HG03060 (cell line): ENCODE results near the gene GRID1.

Experiments used
- ATAC-seq: cut with Tn5 transposase; IDR thresholded peaks from one replicate; pipeline ENCODE4 v1.9.1; 2021; ENCODE audit warnings: low read depth, moderate number of reproducible peaks; ENCODE audit not compliant: unreplicated experiment

Gene GRID1

DNA sequence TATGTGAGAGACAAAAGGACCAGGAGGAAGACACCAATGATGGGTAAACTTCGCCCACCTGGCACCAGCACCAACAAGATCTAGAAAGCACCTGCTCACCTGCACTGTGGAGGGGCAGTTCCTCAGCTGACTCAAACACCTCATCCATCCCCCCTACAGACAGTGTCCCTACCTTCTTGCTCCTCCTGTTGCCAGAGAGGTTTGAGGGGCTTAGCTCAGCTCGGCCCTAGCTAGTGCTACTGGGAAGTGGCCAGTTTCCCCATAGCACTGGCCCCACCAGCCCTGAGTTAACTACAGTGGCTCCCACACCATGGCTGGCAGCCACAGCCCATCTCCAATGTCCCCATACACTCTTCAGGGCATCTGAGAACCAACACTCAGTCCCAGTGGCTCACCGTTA lies 70.8 kb downstream of the GRID1 start:
- no peak for ATAC-seq

DNA sequence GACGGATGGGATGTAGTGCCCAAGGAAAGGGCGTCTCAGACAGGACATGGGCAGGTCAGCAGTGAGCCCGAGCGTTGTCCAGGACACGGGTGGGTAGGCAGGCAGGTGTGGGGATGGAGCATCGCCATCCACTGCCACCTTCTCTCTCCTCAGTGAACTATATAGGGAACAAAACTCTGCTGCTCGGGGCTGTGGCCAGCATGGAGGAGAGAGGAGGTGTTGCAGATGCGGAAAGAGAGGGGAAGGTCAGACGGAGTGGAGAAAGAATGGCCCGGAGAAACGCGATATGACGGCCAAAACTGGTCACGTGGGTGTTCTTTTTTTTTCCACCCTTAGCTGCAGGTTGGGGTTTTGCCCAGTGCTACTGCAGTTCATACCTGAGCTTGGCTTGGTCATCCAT lies 71.2 kb downstream of the GRID1 start:
- ATAC-seq, result no peak

DNA sequence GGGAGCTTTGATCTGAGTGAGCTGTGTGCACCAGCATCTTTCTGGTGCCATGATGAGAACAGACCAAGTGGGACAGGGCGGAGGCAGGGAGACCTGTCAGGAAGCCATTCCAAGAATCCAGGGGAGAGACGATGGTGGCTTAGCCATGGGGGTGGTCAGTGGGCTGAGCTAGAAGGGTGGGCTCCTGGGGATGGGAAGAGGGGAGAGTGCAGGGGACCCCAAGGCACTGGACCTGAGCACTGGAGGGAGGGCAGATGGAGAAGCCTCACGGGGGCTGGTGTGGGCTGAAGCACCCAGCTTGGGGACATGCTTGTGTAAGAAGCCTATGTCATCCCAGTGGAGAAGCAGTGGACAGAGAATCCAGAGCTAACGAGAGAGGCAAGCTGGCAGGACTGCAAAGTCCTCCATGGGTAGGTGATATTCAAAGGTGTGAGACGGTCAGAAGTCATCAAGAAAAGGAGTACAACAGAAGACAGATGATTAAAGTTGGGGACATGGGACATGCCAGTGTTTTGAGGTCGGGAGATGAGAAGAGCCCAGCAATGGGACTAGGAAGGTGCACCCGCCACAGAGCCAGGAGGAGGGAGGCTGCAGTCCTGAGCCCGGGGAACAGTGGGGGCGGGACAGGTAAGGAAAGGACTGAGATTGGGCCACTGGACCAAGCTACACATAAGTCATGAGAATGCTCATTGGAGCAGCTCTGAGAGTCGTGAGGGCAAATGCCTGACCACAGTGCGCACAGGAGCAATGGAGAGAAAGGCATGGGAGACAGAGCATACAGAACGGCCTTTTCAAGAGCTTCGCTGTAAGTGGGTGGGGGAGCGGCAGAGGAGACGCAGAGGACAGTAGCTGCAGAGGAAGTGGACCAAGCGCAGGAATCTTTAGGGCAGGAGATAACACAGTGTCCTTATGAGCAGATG lies 72.0 kb downstream of the GRID1 start:
- ATAC-seq, result no peak

DNA sequence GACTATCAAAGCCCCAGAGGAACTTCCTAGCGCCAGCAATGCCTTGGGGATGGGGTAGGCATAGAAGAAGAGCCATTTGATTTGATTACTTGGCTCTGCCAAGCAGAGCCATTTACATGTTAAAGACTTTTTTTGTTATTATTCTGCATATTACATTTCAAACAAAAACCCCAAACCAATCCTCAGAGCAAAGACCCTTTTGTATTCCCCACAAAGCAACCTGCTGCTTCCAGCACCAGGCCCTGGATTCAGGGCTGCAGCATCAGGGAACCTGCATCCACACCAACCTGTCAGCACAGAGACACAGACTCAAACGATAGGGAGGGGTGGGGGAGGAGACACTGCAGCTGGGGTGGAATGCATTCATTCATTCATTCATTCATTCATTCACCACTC lies 73.2 kb downstream of the GRID1 start:
- ATAC-seq, result no peak

DNA sequence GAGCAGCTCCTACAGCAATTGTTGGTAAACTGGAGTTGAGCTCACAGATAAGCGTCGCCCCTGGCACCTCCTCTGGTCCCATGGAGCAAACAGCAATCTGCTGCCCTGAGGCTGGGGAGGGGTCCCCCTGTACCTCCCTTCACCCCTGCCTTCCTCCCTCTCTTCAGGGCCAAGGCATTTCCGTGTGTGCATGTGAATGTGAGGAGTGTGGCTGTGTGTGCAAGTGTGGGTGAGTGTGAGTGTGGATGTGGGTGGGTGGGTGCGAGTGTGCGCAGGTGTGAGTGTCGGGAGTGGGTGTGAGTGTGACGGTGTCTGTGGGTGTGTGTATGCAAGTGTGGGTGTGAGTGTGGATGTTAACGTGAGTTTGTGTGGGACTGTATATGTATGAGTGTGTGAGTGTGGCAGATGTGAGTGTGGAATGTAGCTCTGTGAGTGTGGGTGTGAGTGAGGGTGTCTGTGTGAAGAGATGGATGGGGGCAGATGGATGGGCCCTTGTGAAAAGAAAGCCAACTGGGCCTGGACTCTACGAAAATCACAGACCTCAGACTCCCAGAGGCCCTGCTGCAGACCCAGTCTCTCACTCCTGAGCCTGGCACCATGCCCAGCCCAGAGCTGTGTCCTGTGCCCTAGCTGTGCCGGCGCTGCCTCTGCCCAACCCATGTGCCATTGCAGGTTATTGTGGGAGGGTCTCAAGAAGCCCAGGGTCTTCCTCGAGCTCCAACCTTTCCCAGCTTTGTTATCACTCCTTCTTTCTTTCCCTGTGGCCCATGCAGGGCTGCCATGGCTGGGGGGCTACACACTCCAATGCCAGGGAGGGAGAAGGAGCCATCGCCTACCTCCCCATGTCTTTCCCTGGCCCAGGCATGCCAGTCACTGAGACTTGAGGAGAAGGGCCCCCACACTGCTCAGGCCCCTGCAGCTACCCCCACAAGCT lies 73.9 kb downstream of the GRID1 start:
- no peak for ATAC-seq

DNA sequence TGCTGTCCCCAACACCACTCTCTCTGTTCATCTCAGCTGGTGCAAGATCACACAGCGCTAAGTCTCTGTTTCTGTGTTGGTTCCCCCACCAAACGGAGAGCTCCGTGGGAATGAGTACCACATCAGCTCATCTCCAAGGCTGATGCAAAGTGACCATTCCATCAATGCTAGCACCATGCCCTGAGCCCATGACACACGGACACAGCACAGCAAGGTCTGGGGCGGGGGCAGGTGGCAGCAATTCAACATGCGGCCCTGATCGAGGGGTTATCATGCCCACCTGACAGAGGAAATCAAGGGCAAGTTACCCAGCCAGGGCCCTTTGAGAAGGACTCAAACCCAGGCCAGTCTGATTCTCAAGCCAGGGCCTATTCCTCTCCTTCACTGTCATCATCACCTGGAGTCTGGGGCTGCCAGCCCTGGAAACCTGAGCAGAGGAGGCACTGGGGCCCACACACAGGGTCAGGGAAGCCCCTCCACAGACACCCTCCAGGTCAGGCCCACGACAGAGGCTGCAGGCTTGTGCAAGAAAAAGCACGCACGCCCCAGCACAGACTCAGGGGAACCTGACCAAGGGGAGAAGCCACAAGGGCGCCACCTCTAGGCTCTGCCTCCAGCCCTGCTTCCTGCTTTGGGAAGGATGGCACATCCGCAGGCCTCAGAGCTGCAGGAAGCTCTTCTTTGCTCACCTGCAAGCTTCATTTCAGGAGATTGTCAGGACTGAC lies 74.8 kb downstream of the GRID1 start:
- ATAC-seq, result no peak

DNA sequence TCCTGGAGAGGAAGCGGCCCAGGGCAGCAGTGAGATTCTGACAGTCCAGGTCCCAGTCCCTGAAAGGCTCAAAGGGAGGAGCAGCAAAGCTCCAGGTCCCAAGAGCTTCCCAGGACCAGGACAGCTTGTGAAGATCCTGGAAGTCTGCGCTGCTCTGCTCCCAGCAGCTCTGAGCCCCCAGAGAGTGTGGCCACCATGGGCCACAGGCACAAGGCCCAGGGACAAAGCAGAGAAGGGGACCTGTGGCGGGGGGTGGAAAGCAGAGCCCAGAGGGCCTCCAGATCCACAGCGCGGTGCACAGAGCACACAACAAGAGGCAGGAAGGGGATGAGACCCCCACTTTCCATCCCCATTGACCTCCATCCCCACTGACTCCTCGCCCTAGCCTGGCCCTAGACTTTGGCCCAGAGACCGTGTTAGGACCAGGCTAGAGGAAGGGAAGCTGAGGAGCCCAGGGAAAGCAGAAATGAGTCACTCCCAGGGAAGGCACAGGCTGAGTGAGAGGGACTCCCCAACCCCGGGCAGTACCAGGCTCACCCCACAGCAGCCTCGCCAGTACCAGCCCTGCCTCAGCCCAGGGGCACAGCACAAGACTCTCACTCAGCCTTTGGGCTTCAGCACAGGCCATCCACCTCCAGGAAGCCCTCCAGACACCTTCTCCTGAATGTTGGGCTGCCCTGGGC lies 75.5 kb downstream of the GRID1 start:
- ATAC-seq, result no peak

DNA sequence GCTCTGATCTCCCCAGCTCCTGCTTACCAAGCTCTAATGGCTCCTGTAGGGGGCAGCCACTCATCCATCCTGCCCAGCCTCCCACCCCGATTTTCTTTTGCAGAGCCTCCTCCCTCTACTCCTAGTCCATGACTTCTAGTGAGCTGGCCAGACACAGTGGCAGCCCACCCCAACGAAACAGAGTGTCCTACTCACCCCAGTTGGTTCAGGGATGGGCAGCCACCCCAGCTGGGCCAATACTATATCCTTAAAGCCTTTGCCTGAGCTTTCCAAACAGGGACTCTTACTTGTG lies 77.1 kb downstream of the GRID1 start:
- no peak for ATAC-seq

DNA sequence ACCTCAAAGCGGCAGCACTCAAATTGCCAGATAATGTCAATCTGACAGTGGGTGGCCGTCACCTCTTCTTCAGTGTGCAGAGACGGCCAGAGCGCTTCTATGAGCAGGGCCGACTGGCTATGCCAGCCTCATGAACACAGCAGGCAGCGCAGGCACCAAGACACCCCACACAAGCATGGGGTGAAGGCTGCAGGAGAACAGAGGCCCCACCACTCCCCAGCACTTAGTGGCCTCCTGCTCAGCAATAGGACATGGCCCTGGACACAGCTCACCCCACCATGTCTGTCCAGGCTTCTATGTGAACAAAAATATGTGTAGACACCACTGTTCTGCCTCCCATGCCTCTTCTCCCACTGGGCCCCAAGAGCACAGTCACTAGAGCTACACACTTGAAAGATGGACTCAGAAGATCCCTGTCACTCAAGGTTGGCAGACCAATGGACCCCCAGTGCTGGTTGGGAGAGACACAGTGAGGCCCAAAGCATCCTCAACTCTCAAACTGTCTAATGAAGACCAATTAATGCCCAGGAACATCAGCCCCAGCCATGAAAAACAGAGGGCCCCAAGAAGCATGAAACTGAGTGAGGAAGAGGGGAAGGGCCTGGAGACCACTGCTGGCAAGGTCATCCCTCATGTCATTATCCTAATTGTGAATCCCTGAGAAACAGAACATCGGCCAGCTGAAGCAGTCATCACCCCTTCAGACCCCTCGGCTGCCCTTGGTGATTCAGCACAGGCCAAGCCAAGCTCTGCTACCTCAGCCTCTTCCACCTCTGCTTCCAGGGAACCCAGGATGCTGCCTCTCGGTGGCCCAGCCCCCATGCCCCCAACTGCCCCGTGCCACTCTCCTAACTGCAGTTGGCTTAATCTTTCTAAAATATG lies 77.7 kb downstream of the GRID1 start:
- ATAC-seq, result no peak

DNA sequence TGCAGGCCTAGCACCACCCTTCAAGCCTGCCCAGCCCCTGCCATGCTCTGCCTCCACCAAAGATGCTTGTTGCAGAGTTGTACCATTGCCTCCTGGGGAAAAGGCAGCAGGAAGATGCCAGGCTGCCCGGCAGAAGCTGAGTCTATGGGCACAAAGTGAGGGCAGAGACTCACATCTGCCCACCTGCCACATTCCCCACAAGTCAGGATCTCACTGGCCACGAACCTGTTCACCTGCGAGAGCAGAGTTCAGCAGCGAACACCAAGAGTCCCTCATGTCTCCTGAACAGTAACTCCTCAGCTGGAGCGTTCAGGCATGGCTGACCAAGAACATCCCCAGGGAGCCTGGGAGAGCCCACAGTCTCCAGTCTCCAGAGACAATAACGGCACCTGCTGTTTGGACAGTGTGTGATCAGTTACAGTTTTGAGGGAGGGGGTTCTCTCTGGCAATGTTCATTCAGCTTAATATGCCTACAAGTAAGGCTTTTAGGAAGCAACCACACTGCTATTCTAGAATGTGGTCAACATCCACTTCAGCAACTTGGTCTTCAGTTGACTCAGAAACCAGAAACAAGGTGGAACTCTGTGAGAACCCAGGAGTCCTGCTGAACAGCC lies 78.5 kb downstream of the GRID1 start:
- ATAC-seq, result no peak

DNA sequence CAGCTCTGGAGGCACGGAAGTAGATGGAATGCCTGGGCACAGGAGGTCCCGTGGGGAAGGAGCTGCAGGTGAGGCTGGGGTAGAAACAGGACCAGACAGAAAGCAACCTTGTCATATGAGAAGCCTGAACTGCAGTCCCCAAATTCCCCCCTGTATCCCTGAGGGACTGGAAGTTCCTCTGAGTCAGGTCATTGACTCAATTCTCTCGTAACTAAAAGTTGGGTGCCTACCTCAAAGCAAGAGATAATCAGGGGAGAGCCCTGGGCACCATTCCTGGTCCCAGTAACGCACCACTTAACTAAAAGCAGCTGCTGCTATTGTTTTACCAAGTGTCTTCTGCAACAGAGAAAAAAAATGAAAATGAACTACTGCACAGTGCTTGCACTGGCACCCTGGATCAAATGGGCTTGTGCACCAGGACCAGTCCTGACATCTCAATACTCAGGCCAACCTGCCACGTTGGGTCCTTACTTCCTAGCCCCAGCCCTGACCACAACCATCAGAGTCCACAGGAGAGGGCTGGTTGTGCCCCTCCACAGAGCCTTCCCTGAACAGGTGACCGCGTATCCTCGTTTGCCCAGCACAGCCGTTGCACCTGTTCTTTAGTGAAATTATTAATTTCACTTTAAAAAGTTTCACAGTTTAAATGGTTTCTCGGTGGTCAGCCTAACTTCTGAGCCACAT lies 79.3 kb downstream of the GRID1 start:
- no peak for ATAC-seq

DNA sequence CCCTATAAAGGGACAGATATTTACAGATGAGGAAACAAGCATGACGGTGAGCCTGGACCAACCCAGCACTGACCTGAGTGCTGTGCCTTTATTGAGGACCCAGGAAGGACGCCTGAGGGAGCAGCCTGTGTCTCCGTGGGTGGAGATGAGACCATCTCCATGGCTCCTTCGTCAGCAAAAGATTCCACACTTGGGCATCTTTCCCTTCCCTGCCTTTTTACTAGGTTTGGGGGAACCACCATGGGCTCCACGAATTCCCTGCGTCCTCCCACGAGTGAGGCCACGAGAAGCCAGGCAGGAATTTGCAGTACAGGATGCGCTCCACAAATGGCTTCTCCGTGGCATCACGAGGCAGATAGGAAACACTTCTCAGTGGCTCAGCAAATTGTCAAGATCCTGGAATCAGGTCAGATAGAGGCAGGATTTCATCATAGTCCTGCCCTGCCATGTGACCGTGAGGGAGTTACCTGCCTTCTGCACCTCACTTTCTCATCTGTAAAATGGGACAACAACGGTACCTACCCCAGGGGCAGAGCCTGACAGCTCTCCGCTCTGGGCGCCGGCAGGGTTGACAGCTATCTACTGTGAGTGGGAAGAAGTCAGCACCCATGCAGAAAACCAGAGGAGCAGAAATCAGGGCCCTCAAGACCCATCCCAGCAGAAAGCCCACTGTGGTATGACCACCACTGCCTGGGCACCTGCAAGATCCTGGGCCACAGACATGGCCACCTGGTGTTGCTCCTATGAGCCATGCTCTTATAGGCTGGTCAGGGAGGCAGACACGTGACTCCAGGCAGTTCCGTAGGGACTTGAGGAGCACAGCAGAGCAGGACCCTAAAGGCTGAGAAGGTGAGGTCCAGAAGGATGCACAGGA lies 80.1 kb downstream of the GRID1 start:
- no peak for ATAC-seq

DNA sequence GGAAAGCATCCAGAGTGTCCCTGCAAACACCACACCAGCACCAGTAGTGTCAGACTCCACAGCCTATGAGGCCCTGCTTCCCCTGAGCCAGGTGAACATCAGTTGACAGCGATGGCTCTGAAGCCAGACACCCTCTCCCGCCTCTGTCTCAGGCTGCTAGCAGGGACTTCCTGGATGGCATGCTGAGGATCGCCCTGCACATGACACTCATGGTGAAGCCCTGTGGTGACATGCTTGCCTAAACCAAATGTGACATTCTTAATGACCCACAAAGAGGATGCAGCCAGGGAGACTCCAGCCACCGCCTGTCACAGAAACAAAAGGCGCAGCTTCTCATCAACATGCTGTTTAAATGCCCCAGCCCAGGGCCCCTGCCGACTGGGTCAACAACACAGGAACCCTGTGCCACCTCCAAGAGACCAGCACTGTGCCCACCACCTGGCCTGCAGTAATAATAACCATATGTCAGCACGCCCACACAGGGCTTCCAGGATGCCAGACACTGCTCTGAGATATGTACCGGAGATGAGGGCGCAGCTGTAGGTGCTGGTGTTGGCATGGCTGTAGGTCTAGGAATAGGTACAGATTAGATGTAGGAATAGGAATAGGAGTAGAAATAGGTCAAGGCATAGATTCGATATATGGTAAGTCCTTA lies 81.3 kb downstream of the GRID1 start:
- ATAC-seq, result no peak

DNA sequence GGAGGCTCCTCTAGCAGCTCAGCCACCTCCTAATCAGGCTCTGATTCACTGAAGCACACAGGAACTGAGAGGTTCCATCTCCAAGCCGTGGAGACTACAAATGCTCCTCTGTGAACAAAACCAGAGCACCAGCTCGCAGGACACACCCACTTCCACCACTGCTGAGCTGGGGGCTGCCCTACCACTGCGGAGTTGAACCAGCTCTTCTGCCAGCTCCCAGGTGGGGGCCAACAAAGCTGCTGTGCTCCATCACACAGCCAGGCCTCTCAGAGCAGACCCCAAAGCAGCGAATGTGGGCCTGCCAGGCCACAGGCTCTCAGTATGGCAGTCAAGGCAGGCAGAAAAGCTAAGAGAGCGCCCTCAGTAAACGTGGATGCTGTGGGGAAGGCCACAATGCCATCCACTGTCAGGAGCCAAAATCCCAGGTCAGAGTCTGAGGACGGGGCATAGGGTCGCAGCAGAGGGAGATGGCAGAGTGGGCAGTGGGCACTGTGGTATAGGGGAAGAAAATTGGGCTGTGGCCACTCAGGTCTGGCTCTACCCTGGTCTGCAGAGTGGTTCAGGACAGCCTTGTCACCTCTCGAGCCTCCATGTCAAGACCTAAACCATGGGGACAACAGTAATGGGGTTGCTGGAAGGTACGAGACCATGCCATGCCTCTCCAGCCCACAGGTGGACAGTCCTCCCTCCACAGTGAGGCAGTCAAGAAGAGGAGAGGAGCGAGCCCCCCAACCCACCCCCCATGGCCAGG lies 82.1 kb downstream of the GRID1 start:
- no peak for ATAC-seq

DNA sequence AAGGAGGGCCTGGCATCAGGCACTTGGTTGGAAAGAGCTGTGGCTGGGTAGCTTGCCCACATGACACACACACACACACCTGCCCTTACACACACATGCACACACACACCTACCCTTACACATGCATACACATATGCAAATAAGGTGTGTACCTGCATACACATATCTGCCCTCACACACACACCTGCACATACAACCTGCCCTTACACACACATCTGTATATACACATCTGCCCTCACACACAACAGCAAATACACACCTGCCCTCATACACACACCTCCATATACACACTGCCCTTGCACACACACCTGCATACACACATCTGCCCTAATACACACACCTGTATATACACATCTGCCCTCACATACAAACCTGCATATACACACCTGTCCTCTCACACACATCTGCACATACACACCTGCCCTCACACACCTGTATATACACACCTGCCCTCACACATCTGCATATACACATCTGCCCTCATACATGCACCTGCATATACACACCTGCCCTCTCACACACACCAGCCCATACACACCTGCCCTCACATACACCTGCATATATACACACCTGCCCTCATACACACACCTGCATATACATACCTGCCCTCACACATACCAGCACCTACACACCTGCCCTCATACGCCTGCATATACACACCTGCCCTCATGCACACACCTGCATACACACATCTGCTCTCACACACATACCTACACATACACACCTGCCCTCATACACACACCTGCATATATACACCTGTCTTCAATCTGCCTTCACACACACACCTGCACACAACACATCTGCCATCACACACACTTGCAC lies 82.9 kb downstream of the GRID1 start:
- ATAC-seq, result no peak
